ENCODE measurements around the gene PARPBP.
"Not testable (repeated sequence)": the region's sequence is repeated elsewhere in the genome, so short reads cannot be mapped to it uniquely, and the experiment has no call there.

The PARPBP gene

DNA sequence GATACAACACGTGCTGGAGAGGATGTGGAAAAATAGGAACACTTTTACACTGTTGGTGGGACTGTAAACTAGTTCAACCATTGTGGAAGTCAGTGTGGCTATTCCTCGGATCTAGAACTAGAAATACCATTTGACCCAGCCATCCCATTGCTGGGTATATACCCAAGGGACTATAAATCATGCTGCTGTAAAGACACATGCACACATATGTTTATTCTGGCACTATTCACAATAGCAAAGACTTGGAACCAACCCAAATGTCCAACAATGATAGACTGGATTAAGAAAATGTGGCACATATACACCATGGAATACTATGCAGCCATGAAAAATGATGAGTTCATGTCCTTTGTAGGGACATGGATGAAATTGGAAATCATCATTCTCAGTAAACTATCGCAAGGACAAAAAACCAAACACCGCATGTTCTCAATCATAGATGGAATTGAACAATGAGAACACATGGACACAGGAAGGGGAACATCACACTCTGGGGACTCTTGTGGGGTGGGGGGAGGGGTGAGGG is 27.1 kb downstream of the PARPBP start:
- in situ Hi-C loops (cut with MboI; ENCODE audit: low sequenced_read_pairs), result not testable (repeated sequence)

DNA sequence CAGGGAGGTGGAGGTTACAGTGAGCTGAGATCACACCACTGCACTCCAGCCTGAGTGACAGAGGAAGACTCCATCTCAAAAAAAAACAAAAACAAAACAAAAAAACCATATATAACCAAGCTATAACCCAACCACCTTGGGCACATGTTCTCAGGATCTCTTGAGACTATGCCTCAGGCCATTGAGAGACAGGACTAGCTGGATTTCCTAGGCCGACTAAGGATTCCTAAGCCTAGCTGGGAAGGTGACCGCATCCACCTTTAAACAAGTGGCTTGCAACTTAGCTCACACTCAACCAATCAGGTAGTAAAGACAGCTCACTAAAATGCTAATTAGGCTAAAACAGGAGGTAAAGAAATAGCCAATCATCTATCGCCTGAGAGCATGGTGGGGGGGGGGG is 35.2 kb downstream of the PARPBP start:
- in situ Hi-C loops (cut with MboI; ENCODE audit: low sequenced_read_pairs), result not testable (repeated sequence)

DNA sequence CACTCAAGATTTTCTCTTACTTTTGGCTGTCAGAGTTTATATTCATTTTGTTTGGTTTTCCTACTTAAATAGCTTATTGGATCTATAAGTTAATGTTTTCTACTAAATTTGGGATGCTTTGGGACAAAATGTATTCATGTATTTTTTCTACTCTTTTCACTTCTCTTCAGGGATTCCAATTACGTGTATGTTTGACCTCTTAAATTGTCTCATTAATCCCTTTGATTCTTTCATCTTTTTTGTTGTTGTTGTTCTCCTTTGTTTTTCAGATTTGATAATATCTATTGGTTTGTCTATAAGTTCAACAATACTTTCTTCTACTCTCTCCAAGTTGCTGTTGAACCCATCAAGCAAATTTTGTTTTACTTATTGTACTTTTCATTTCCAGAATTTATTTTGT is 43.4 kb downstream of the PARPBP start:
- in situ Hi-C loops (cut with MboI; ENCODE audit: low sequenced_read_pairs), result no loop called here

DNA sequence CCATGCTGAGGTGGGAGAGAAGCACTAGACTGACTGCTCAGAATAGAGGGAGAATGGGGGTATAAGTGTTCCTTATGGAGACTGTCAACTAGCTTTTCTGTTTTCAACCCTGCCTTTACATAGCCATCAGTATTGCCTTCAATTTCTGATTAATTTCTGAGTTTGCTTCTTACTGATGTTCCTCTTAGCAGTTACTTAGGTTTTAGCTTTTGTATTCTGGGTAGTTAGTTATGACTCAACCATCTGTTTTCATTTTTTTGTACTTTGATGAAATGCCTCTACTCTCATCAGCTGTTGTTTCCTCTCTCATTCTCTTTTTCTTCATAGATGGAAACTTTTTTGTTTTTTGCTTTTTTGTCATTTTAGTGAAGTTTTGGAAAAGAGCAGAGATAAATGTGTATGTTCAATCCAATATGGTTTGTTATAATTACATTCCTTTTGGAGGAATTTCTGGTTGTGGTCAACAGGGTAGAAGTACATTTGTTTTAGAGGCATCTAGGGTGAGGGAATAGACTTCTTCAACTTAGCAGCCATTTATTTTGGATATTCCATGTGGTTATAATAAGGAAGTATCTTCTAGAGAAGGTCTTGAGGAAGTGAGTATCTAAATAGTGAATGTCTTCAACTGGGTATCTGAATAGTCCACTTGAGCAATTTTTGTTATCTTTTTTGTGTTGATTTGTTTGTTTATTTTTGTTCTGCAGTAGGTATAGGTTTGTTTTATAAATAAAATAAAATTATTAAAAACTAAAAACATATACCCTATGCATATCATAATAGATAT is 48.0 kb downstream of the PARPBP start:
- in situ Hi-C loops (cut with MboI; ENCODE audit: low sequenced_read_pairs), result no loop called here

DNA sequence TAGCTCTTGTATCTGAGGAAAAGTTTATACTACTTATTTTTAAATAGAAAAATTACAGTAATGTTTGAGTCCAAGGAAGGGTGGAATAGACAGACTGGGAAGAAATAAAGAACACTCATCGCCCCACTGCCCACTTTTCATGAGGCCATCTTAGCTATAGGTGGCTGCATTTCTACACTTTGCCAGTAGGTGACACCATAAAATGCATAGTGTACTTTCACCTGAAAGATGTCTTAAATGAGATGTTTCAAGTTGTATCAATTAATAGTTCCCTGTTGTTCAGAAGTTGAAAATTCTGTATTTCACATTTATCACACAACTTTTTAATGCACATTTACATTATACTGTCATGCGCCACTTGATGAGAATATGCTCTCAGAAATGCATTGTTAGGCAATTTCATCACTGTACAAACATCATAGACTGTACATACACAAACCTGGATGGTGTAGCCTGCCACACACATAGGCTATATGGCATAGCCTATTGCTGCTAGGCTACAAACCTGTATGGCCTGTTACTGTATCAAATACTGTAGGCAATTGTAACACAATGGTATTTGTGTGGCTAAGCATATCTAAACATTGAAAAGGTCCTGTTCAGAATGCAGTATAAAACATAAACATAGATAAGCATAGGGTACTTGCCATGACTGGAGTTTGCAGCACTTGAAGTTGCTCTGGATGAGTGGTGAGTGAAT is 50.1 kb downstream of the PARPBP start:
- in situ Hi-C loops (cut with MboI; ENCODE audit: low sequenced_read_pairs), result no loop called here

DNA sequence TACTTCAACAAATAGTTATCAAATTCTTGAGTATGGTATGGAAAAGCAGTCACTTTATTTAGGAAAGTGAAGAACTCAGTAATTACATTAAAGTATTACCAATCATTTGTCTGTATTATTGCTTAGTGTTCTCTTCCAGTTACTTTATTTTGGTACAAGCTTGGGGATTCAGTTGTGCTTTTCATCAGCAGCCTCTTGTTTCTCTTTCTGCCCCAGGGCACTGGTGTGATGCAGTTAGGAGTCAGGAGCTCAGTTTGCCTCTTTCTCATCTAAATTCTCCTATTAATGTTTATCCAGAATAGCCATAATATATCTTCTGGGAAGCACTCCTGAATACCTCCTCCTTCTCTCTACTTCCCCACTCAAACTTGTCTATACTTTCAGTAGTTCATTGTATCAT is 52.0 kb downstream of the PARPBP start:
- in situ Hi-C loops (cut with MboI; ENCODE audit: low sequenced_read_pairs), result no loop called here

DNA sequence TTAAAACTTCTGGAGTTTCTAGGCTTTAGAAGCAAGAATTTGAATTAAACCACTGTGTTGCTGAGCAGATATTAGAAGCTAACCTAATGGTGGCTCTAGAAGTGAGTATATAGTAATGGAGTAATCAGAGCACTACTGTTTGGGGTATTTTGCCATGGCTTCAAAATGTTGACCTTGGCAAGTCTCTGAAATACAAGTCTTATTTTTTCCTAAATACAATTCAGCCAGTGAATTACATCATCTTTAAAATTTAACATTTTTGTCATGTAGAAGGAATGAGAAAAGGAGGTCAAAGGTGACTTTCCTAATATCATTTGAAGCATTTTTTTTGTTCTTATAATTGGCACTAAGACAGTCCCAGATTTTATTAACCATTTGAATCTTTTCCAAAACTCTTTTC is 52.5 kb downstream of the PARPBP start:
- in situ Hi-C loops (cut with MboI; ENCODE audit: low sequenced_read_pairs), result no loop called here

DNA sequence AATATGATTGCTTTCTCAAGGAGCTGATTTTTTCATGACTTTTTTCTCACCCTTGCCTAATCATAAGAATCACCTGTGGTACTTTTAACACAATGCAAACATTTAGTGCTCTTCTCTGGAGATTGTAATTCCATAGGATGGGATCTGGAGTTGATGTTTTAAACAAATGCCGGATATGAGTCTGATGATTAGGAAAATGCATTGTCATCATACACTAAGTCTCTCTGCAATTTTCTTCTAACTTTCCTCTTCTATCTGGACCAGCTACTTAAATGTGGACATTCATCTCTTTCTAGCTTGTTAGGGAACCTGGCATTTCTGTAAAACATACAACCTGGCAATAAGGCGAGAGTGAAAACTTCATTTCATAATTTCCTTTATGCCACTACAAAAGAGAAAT is 54.1 kb downstream of the PARPBP start:
- in situ Hi-C loops (cut with MboI; ENCODE audit: low sequenced_read_pairs), result no loop called here

DNA sequence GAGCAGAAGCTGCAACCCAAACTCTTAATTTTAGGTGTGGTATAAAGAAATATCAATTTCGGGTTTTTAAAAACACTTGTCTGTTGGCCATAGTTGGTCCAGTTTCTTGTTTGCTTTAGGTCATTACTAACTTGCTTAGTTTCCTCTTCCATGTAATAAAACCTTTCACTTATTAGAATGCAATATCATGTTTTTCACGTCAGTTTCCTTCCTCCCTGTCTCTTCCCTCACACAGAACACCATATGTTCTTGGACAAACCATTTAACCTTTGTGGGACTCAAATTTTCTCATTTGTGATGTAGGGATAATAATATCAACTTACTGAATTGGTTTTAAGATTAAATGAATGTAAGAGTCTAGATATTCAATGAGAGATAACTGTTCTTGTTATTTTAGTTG is 54.8 kb downstream of the PARPBP start:
- in situ Hi-C loops (cut with MboI; ENCODE audit: low sequenced_read_pairs), result no loop called here

DNA sequence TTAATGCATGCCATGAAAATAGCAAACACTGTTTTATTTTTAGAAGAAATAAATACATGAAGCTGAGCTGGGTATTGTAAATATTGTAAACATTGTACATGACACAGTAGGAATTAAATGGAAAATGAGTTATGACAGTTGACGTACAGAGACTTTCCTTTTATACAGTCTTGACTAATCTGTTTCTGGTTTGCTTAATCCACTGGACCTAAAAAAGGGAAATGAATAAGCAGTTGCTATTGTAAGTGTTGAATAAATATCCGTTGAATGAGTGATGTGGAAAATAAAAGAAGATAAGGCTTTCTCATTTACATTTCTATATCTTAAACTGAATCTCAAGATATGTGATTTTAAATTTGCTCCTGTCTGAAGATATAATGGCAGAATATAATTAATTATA is 62.7 kb downstream of the PARPBP start:
- in situ Hi-C loops (cut with MboI; ENCODE audit: low sequenced_read_pairs), result no loop called here

DNA sequence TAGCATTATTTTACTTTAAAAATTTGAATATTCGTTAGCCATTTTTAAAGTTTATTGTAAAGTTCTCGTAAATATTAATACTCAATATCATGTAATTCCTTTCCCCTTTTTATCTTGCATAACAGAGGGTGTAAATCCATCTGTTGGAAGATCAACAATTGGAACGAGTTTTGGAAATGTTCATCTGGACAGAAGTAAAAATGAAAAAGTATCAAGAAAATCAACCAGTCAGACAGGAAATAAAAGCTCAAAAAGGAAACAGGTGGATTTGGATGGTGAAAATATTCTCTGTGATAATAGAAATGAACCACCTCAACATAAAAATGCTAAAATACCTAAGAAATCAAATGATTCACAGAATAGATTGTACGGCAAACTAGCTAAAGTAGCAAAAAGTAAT is 75.8 kb downstream of the PARPBP start:
- in situ Hi-C loops (cut with MboI; ENCODE audit: low sequenced_read_pairs), result no loop called here

DNA sequence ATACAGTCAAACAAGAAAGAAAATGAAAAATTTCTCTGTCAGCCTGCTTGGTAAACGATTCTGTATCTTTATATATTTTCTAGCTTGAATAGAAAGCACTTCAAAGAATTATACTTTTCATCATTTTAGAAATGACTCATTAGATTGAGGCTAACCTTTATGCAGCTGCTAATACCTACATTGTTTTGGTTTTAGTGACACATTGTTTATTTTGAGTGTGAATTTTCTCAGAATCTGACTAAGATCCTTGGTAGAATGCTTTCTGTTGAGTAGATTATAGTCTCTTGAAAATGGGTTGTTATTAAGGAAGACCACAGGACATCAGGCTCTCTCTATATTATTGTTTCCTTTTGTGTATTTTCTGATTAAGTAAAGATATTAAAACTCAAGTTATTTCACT is 77.8 kb downstream of the PARPBP start, which contains the start of gene PMCH:
Gene PMCH, minus strand, starts transcription at position 45 of the 400 bp plus-strand sequence. CDS start 63 bp downstream, outside the sequence.
- in situ Hi-C loops (cut with MboI; ENCODE audit: low sequenced_read_pairs), result no loop called here

DNA sequence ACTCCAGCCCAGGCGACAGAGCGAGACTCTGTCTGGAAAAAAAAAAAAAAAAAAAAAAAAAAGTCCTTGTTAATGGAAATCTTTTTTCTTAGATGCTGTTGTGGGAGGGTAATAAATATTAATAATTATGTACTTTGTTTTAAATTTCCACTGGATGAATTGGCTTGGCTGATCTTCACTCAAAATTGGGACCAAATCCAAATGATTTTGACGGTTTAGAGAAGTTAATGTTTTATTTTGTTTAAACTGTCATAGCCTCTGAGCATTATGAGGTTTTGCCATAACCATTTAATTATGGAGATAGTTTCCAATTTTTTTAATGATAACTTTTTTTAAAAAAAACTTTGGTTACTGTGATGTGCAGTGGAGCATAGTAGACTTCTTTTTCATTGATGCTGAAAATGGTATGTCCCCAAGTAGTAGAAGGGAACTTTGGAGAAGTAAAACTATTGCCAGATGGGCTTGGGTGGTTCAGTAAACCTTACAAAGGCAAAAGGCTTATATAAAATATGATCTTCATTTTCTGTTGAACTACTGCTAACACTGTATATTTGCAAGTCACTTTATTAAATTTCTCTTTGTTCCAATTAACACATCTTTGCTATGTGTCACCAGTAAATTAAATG is 81.6 kb downstream of the PARPBP start:
- in situ Hi-C loops (cut with MboI; ENCODE audit: low sequenced_read_pairs), result no loop called here

DNA sequence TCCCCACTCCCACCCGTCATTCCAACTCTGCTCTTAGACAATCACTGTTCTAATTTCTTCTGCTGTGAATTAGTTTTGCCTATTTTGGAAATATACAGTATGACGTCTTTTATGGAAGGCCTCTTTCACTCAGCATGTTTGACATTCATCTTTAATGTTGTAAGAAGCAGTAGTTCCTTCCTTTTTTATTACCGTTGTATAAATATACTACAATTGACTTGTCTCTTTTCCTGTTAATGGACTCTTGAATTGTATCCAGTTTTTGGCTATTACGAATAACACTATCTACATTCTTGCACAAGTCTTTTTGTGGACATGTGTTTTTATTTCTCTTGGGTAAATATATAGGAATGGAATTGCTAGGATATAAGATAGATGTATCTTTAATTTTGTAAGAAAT is 82.6 kb downstream of the PARPBP start:
- in situ Hi-C loops (cut with MboI; ENCODE audit: low sequenced_read_pairs), result no loop called here

DNA sequence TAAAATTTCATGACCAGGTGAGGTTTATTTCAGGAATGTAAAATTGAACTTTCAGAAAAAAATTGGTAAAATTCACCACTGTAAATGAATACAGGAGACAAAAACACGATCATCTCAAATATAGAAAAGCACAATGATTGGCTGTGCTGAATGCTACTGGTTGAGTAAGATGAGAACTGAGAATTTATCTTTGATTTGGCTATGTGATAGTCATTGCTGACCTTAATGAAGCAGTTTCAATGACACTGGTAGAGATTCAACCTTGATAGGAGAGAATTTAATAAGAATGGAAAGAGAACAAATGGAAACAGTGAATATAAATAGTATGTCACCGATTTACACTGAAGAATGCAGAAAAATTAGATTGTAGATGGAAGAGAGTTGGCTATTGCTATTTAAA is 84.0 kb downstream of the PARPBP start:
- in situ Hi-C loops (cut with MboI; ENCODE audit: low sequenced_read_pairs), result no loop called here

DNA sequence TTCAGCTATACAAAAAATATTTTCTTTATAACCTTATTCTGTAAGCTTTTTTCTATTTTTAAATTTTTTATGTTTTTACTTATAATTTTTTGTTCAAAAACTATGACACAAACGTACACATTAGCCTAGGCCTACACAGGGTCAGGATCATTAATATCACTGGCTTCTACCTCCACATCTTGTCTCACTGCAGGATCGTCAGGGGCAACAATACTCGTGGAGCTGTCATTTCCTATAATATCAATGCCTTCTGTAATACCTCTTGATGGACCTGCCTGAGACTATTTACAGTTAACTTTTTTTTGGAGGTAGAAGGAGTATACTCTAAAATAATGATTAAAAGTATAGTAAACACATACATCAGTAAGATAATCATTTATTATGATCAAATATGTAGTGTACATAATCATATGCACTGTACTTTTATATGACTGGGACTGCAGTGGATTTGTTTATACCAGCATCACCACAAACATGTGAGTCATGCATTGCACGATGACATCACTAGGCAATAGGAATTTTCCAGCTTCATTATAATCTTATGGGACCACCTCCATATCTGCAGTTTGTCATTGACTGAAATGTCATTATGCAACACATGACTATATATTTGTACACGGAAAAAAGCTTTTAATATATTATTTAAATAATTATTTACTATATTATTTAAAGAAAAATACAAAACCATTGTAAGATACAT is 96.2 kb downstream of the PARPBP start:
- in situ Hi-C loops (cut with MboI; ENCODE audit: low sequenced_read_pairs), result no loop called here

DNA sequence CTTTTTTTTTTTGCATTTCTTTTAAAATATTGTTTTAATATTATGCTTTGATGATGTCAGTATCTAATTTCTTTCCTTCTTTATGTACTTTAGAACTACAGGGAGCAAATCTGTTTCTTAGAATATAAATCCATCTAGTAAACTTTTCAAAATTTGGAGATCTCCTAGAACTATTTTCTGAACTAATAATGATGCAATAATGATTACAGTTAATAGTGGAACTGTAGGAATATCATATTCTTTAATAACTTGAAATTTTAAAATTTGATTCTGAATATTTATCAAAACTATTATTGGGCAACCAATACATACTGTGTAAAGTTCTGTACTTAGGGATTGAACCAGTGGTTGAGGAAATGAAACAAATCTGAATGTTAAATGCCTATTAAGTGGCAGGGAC is 100.8 kb downstream of the PARPBP start:
- in situ Hi-C loops (cut with MboI; ENCODE audit: low sequenced_read_pairs), result no loop called here

DNA sequence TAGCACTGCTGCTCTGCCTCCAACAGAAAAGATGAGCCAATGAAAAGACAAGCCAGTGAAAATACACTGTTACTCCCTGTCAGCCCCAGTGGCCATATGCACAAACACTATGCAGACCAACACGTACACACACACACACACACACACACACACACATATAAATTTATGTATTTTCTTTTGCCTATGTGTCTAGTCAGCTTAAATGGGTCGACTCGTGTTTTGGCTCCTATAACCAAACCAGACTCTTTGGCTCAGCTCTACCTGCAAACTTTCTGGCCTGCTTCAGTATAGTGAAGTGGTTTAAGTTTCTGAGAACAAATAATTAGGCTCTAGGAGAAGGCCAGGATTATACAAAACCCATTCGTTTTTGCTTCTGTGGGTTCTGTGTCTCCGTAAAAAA is 108.0 kb downstream of the PARPBP start:
- in situ Hi-C loops (cut with MboI; ENCODE audit: low sequenced_read_pairs), result no loop called here

DNA sequence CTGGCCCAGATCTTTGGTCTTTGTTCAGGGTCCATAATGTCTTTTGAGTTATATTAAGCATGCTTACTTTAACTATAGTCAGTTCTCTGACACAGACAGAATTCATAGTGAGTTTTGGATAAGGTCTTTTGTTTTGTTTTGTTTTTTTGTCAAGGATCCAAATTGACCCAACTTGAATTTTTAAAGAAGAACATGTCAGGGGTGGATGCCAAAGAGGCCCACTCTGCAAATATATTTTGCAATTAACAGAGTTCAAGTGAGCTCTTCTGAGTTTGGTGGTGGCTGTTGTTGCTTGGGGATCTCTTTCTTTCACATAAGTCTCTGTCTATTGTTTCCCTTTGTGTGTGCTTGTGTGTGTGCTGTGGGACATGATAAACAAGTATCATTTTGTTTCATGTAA is 112.1 kb downstream of the PARPBP start:
- in situ Hi-C loops (cut with MboI; ENCODE audit: low sequenced_read_pairs), result no loop called here

DNA sequence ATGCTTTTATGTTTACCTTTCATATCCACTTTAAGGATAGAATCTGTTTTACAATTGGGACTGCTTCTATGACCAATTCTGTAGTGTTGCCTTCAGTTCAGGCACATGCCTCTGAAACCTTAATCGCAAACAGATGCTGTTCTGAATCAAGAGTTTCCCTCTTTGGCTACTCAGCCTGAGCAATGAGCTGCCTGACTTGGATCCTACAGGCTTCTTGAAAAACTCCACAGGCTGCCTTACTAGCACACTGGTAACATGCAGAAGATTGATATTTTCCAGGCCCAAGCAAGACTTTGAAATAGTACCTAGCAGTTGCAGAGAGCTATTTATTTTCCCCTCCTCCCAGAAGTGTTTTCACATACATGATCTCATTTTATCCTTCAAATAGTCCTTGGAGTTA is 112.5 kb downstream of the PARPBP start:
- in situ Hi-C loops (cut with MboI; ENCODE audit: low sequenced_read_pairs), result no loop called here

DNA sequence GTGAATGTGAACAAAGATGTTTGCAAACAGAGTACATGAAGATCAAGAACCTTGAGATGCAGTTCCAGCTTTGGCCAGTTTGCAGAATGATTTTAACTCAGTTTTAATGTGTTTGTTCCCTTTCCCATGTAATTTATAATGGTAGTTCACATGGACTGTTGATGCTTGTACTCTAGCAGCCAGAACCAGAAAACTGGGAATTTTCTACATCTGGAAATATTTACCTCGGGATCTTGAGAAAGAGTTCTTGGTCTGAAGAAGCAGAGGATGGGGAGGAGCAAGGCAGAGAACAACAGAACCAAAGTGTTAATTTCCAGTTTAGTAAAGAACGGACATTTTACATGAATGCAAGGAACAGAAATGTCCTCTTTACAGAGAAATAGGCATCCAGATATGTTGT is 114.6 kb downstream of the PARPBP start:
- in situ Hi-C loops (cut with MboI; ENCODE audit: low sequenced_read_pairs), result no loop called here

Measured in hTERT RPE-1 (cell line).